Nucleus accumbens (tissue), 56 donors: ENCODE measurements around the gene DUOXA2.
"Not testable (repeated sequence)": the region's sequence is repeated elsewhere in the genome, so short reads cannot be mapped to it uniquely, and the experiment has no call there.

Experiments
- DNase-seq, 56 donors: peaks; one replicate each; lab custom pipeline; 2025; lab: John Stamatoyannopoulos, UW

The DUOXA2 gene

DNA sequence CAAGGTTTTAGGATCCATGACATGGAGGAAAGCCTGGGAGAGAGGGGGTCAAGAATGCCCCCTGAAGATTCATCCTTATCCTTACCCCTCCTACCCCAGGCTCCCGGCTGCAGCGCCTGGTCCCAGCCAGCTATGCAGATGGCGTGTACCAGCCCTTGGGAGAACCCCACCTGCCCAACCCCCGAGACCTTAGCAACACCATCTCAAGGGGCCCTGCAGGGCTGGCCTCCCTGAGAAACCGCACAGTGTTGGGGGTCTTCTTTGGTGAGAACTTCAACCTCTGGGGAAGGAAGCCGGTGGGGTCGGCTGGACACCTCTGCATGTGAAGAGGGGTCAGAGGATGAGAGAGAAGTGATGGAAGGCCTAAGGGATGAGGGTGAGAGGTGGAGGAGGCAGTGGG, 19.9 kb downstream of the DUOXA2 start:
- DNase-seq, result no peak

GRCh38 chr15:45134682-45135604, 20.8 kb downstream of the DUOXA2 start:
- DNase-seq, result peak in 5 of 56 donors; percentile 2 to 37 (median 19)

DNA sequence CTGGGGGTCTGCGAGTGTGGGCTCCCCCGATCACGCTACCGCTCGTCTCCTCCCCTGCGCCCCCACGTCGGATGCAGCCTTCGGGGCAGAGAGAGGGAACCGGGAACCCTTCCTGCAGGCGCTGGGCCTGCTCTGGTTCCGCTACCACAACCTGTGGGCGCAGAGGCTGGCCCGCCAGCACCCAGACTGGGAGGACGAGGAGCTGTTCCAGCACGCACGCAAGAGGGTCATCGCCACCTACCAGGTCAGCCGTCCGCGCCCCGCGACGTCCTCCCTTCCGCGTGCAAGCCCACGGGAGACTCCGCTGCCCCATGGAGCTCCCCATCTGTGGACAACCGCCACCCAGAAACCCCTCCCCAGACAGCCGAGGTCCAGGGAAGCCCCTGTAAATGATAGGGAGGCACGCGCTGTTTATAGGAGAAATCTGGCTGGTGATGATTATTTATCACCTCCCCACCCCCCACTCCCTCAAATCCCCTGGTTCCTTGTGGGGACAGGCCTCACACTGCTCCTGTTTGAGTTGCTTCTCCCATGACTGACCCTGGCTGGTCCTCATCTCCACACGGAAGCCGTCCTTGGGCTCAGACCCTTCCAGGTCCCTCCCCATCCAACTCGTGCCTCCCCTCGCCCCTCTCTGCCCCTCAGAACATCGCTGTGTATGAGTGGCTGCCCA, 21.7 kb downstream of the DUOXA2 start:
- not testable (repeated sequence) for DNase-seq

GRCh38 chr15:45136378-45136764, 22.2 kb downstream of the DUOXA2 start:
- DNase-seq, result no peak

GRCh38 chr15:45137703-45138102, 23.6 kb downstream of the DUOXA2 start:
- DNase-seq, result no peak

GRCh38 chr15:45138814-45139765, 25.0 kb downstream of the DUOXA2 start:
- no peak for DNase-seq

GRCh38 chr15:45139770-45140169, 25.6 kb downstream of the DUOXA2 start:
- no peak for DNase-seq

GRCh38 chr15:45140557-45141250, 26.6 kb downstream of the DUOXA2 start:
- no peak for DNase-seq

DNA sequence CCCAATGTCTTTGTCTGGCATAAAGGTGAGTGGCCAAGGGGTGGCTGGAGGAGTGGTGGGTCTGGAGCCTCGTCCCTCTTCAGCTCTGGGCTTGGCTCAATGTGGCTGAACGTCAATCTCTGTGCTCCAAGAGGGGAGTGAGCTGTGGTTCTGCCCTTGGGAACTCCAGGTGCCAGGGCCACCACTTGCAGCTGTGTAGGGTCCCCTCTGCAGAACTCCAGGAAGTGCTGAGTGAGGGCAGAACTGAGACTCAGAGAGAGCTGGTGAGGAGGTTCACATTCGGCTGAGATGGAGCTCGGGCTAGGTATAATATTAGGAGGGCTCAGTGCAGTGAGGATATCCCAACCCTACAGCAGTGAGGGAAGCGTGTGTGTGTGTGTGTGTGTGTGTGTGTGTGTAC, 27.3 kb downstream of the DUOXA2 start:
- DNase-seq, result no peak

GRCh38 chr15:45143056-45143455, 28.9 kb downstream of the DUOXA2 start:
- no peak for DNase-seq

GRCh38 chr15:45143946-45144345, 29.8 kb downstream of the DUOXA2 start:
- no peak for DNase-seq

DNA sequence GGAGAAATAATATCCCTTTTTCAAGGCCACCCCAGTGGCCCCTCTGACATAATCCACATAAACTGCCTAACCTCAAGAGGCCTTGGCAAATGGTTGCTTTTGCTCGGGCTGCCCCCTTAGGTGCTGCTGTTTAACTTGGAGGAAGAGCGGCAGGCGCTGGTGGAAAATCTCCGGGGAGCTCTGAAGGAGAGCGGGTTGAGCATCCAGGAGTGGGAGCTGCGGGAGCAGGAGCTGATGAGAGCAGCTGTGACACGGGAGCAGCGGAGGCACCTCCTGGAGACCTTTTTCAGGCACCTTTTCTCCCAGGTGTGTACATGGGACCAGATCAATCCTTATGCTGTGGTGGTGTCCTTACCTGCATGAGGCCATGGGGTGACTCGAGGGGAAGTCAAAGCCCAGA, 30.6 kb downstream of the DUOXA2 start:
- DNase-seq, result peak in 7 of 56 donors; percentile 10 to 43 (median 25)

DNA sequence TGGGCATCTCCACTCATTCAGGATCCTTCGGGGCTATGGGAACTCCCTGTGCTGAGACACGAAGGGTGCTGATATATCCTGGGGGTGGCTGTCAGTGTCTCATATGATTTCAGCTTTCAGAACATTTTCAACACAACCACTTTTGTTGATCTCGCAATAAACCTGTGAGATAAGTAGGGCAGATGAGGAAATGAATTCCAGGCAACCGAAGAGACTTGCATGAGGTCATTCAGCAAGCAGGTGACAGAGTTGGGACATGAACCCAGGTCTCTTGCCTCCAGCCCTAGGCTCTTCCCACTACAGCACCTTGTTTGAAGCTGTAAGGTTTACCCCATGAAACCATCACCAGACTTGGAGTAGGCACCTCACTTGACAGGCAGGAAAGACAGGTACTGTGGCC, 32.3 kb downstream of the DUOXA2 start:
- no peak for DNase-seq

GRCh38 chr15:45147606-45148005, 33.5 kb downstream of the DUOXA2 start:
- DNase-seq, result no peak

DNA sequence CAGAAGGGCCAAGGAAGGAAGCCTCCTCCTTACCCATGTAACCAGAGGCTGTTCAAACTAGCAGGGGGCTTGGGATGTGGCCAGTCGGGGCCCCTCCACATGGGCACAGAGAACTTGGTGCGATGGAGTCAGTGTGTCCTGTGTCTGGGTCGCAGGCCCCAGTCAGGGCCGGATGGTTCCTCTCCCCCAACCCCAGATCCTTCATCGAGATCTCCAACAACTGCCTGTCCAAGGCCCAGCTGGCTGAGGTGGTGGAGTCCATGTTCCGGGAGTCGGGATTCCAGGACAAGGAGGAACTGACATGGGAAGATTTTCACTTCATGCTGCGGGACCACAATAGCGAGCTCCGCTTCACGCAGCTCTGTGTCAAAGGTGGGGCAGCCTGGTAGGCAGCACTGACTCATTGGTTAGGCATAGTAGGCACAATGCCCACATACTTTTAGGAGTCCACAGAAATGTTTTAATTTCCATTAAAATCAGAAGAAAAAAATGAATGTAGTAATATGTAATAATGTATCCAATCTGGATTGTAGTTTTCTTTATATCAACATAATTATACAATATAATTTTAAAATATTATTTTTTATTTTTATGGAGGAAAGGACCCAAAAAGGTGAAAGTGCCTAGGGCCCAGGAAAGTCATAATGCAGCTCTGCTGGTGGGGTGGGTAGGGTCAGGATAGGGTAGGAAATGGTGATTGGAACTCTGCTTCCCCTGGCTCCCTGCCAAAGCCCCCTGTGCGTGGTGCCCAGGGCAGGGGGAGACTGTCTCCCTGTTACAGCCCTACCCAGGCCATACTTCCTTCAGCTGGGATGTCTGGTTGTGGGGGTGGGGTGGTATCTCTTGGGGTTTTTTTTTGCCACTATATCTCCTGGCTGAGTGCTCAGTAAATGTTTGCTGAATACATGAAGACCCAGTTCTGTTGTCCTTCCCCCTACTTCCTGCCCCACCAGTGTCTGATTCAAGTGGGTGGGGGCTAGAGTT, 34.2 kb downstream of the DUOXA2 start:
- no peak for DNase-seq

GRCh38 chr15:45149060-45149459, 34.9 kb downstream of the DUOXA2 start:
- no peak for DNase-seq

GRCh38 chr15:45150481-45150880, 36.4 kb downstream of the DUOXA2 start:
- DNase-seq, result no peak

- no peak for DNase-seq
Observed at GRCh38 chr15:45150997-45151396, 36.9 kb downstream of the DUOXA2 start.
